Parathyroid adenoma (tissue), 2 donors: ENCODE data around the gene DDB1.
A peak's percentile ranks its signal among the peaks of the same experiment; 100 is the strongest.

ENCODE experiments used
- H2AFZ ChIP-seq: fragments of 300-600 bp; sonication (generic); one replicate; pipeline ENCODE4 v1.7.0; 2017; ENCODE audit warnings: antibody characterized with exemption, mild to moderate bottlenecking
- H3K27ac ChIP-seq: fragments of 300-600 bp; sonication (generic); one replicate; pipeline ENCODE4 v1.7.0; 2017
- H3K27me3 ChIP-seq: fragments of 300-600 bp; sonication (generic); one replicate; pipeline ENCODE4 v1.7.0; 2017; ENCODE audit warnings: low read length; ENCODE audit not compliant: control insufficient read depth, insufficient read depth
- H3K36me3 ChIP-seq: fragments of 300-600 bp; sonication (generic); one replicate; pipeline ENCODE4 v1.7.0; 2017; ENCODE audit warnings: low read length; ENCODE audit not compliant: control insufficient read depth, insufficient read depth
- H3K4me1 ChIP-seq: fragments of 300-600 bp; sonication (generic); one replicate; pipeline ENCODE4 v1.7.0; 2017; ENCODE audit warnings: control low read depth
- H3K4me2 ChIP-seq: fragments of 300-600 bp; sonication (generic); one replicate; pipeline ENCODE4 v1.7.0; 2017; ENCODE audit warnings: low read length
- H3K4me3 ChIP-seq: fragments of 300-600 bp; sonication (generic); one replicate; pipeline ENCODE4 v1.7.0; 2017; ENCODE audit warnings: low read depth, low read length
- H3K79me2 ChIP-seq: fragments of 300-600 bp; sonication (generic); one replicate; pipeline ENCODE4 v1.7.0; 2017; ENCODE audit warnings: control low read depth
- H3K9ac ChIP-seq: fragments of 300-600 bp; sonication (generic); one replicate; pipeline ENCODE4 v1.7.0; 2017; ENCODE audit warnings: mild to moderate bottlenecking
- H3K9me3 ChIP-seq: fragments of 300-600 bp; sonication (generic); one replicate; pipeline ENCODE4 v1.7.0; 2017; ENCODE audit warnings: low read length; ENCODE audit not compliant: control insufficient read depth
- CTCF ChIP-seq: fragments of 300-600 bp; sonication (generic); IDR thresholded peaks from one replicate; pipeline ENCODE4 v1.7.0; 2017; ENCODE audit warnings: antibody characterized with exemption, mild to moderate bottlenecking
- donor health status: primary hyperparathyroidism.

Gene DDB1

GRCh38 chr11:61353131-61354067 is 20.5 kb upstream of the DDB1 start:
- no peak overlapping the region for H3K4me3 ChIP-seq
- no peaks in the 10 kb centered on the region for H3K36me3 ChIP-seq
- no peak overlapping the region for H3K9ac ChIP-seq
- no peak overlapping the region for H3K4me2 ChIP-seq
- no peaks in the 10 kb centered on the region for H3K79me2 ChIP-seq
- H3K9me3 ChIP-seq = no peaks in the 10 kb centered on the region
- H3K27me3 ChIP-seq = no peaks in the 10 kb centered on the region
- peaks cover 2% of the 10 kb centered on the region for H3K4me1 ChIP-seq
- peak overlapping the region; percentile 11 for H3K27ac ChIP-seq
- no peak for TF ChIP-seq CTCF
- no peak overlapping the region for H2AFZ ChIP-seq

- H3K4me1 ChIP-seq = peaks cover 2% of the 10 kb centered on the region
- no peaks in the 10 kb centered on the region for H3K36me3 ChIP-seq
Observed at GRCh38 chr11:61352038-61352437, 19.1 kb upstream of the DDB1 start.

GRCh38 chr11:61350803-61351202 is 17.9 kb upstream of the DDB1 start:
- Histone ChIP-seq H3K4me2 (no peak overlapping the region), H3K36me3 (no peaks in the 10 kb centered on the region), H3K79me2 (no peaks in the 10 kb centered on the region), H3K4me1 (peaks cover 2% of the 10 kb centered on the region), H2AFZ (no peak overlapping the region), H3K27ac (no peak overlapping the region), H3K4me3 (no peak overlapping the region), H3K27me3 (no peaks in the 10 kb centered on the region), H3K9ac (no peak overlapping the region), H3K9me3 (no peaks in the 10 kb centered on the region)
- no peak for TF ChIP-seq CTCF

More at GRCh38 chr11:61352038-61352437, 19.1 kb upstream of the DDB1 start:
- H3K4me2 ChIP-seq = no peak overlapping the region
- H3K27ac ChIP-seq = no peak overlapping the region
- H2AFZ ChIP-seq = no peak overlapping the region
- H3K27me3 ChIP-seq = no peaks in the 10 kb centered on the region
- no peaks in the 10 kb centered on the region for H3K79me2 ChIP-seq
- no peak for TF ChIP-seq CTCF
- H3K4me3 ChIP-seq = no peak overlapping the region
- no peaks in the 10 kb centered on the region for H3K9me3 ChIP-seq
- no peak overlapping the region for H3K9ac ChIP-seq

- no peak overlapping the region for H3K4me3 ChIP-seq
- peaks cover 2% of the 10 kb centered on the region for H3K4me1 ChIP-seq
- H3K4me2 ChIP-seq = no peak overlapping the region
- no peaks in the 10 kb centered on the region for H3K79me2 ChIP-seq
- no peaks in the 10 kb centered on the region for H3K36me3 ChIP-seq
- no peak overlapping the region for H2AFZ ChIP-seq
- no peak overlapping the region for H3K27ac ChIP-seq
- no peak overlapping the region for H3K9ac ChIP-seq
- H3K27me3 ChIP-seq = no peaks in the 10 kb centered on the region
- H3K9me3 ChIP-seq = no peaks in the 10 kb centered on the region
- TF ChIP-seq CTCF = no peak
Observed at GRCh38 chr11:61350336-61350735, 17.4 kb upstream of the DDB1 start.
